GM23248 (cell line): ENCODE results near the gene S100A3. TPM values are rescaled to one million over a fixed set of nuclear protein-coding genes. Genes with fewer than 3 reads are reported as not detected.
"Not testable (repeated sequence)": the region's sequence is repeated elsewhere in the genome, so short reads cannot be mapped to it uniquely, and the experiment has no call there.

Experiments
- DNase-seq: peaks from one replicate; pipeline ENCODE4 v3.0.0-alpha.2; 2015
- H2AFZ ChIP-seq: fragments of 200-600 bp; sonication (generic); 2 replicates; pipeline ENCODE4 v1.6.1; 2016; ENCODE audit warnings: antibody characterized with exemption
- H3F3A ChIP-seq: fragments of 200-600 bp; sonication (generic); 2 replicates; pipeline ENCODE4 v1.6.1; 2016; ENCODE audit warnings: mild to moderate bottlenecking, antibody characterized with exemption, mixed run types; ENCODE audit not compliant: insufficient read depth
- H3K27ac ChIP-seq: fragments of 200-600 bp; sonication (generic); 2 replicates; pipeline ENCODE4 v1.5.1; 2016; ENCODE audit warnings: mild to moderate bottlenecking
- H3K27me3 ChIP-seq: fragments of 200-600 bp; sonication (generic); replicated peaks from 2 replicates; pipeline ENCODE4 v1.6.1; 2016; ENCODE audit warnings: mild to moderate bottlenecking; ENCODE audit not compliant: insufficient read depth
- H3K36me3 ChIP-seq: fragments of 200-600 bp; sonication (generic); 2 replicates; pipeline ENCODE4 v1.6.1; 2016; ENCODE audit warnings: low read depth, mild to moderate bottlenecking
- H3K4me1 ChIP-seq: fragments of 200-600 bp; sonication (generic); 2 replicates; pipeline ENCODE4 v1.6.1; 2016; ENCODE audit warnings: mild to moderate bottlenecking; ENCODE audit not compliant: insufficient read depth
- H3K4me2 ChIP-seq: fragments of 200-600 bp; sonication (generic); one replicate; pipeline ENCODE4 v1.6.1; 2016; ENCODE audit warnings: mild to moderate bottlenecking; ENCODE audit not compliant: unreplicated experiment
- H3K4me3 ChIP-seq: fragments of 200-600 bp; sonication (generic); 2 replicates; pipeline ENCODE4 v1.5.1; 2016; ENCODE audit warnings: mild to moderate bottlenecking
- H3K79me2 ChIP-seq: fragments of 200-600 bp; sonication (generic); 2 replicates; pipeline ENCODE4 v1.6.1; 2016; ENCODE audit warnings: mild to moderate bottlenecking; ENCODE audit not compliant: insufficient read depth
- H3K9ac ChIP-seq: fragments of 200-600 bp; sonication (generic); 2 replicates; pipeline ENCODE4 v1.6.1; 2016; ENCODE audit warnings: mild to moderate bottlenecking
- H3K9me2 ChIP-seq: fragments of 200-600 bp; sonication (generic); 2 replicates; pipeline ENCODE4 v1.6.1; 2016; ENCODE audit warnings: mixed run types, mild to moderate bottlenecking, moderate library complexity; ENCODE audit not compliant: insufficient read depth
- H3K9me3 ChIP-seq: fragments of 200-600 bp; sonication (generic); one replicate; pipeline ENCODE4 v1.6.1; 2017; ENCODE audit warnings: low read depth
- H4K20me1 ChIP-seq: fragments of 200-600 bp; sonication (generic); 2 replicates; pipeline ENCODE4 v1.6.0; 2016; ENCODE audit not compliant: insufficient read depth
- EZH2 ChIP-seq: fragments of 200-600 bp; sonication (generic); IDR thresholded peaks from 2 replicates; pipeline ENCODE4 v1.6.1; 2018; ENCODE audit warnings: antibody characterized with exemption, mild to moderate bottlenecking; ENCODE audit not compliant: insufficient read depth, poor library complexity, severe bottlenecking
- EZH2phosphoT487 ChIP-seq: fragments of 200-600 bp; sonication (generic); IDR thresholded peaks from 2 replicates; pipeline ENCODE4 v1.6.1; 2018; ENCODE audit warnings: antibody characterized with exemption, moderate library complexity, mild to moderate bottlenecking, low read depth; ENCODE audit not compliant: insufficient read depth
- WGBS, 2 experiments: methylation state at CpG; one replicate each; pipeline ENCODE4 v1.1.6; 2015 to 2017; ENCODE audit warnings: low lambda C conversion rate in 2 of 2, low coverage in 1 of 2; ENCODE audit errors: missing lambda C conversion rate in 2 of 2; 5-methylcytosine and 5-hydroxymethylcytosine counted together
- in situ Hi-C: fragments of 300-500 bp; cut with MboI; formaldehyde crosslinking; loops from 2 replicates; pipeline ENCODE4 v1.15.0; 2020
- polyA plus RNA-seq: library from polyadenylated mRNA; unstranded; fragments of >200 nt; fragmentation: Nextera tagmentation; extraction: Ambion mirVana; gene quantifications from 2 replicates; pipeline ENCODE4 v1.2.1, GENCODE V29; 2016
- total RNA-seq: library from RNA; depleted of rRNA; stranded (reverse); fragments of >200 nt; shearing (Covaris generic); gene quantifications from 2 replicates; pipeline ENCODE4 v1.2.3, GENCODE V29; 2014

The S100A3 gene
- total and polyA plus RNA-seq, 2 experiments from 2014 or later, result 2.2 to 7.5 TPM

DNA sequence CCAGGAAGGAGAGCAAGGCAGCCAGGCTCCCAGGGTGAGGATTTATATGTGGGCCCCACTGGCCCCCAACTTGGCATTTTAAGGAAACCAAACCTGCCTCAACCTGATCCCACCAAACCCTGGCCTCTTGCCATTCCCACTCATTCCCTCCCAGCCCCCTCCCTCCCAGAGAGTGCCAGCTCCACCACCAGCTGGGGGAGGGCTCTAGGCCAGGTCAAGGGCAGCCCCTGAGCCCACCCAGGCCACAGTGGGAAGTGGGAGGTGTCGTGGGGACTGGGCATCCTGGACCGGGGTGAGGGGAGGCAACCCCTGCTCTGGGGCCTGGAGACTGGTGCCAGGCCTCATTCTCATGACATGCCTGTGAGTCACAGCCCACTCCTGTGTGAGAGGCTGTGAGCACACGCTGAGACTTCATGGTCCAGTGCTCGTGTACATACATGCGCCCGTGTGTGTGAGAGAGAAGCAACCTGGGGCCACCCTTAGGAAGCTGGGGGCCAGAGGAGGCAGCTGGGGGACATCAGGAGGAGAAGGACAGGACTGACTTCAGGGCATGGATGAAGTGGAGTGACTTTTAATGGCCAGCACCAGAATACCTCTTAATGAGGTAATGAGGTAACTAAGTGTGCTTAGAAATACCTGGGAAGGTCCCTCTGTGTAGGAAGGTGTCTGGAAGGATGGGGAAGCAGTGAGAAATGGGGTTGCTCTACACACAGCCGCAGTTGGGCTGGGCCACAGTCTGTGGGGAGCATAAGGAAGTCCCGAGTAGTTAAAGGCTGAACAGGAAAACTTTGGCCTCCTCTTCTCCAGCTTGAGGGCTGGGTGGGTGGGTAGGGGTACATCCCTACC, 16.7 kb upstream of the S100A3 start, which contains the start of gene S100A2:
Gene S100A2, minus strand, starts transcription at position 316 of the 846 bp plus-strand sequence. CDS start 1,967 bp downstream, outside the sequence.
- Histone ChIP-seq H3K4me2 (peak within 1 kb of the TSS; percentile 79), H3F3A (peaks cover 15% of the 10 kb centered on the region), H3K36me3 (no peaks in the 10 kb centered on the region), H3K79me2 (no peaks in the 10 kb centered on the region), H3K27ac (peak within 1 kb of the TSS; percentile 100), H3K9me3 (no peaks in the 10 kb centered on the region), H3K9ac (peak within 1 kb of the TSS; percentile 92), H4K20me1 (no peaks in the 10 kb centered on the region), H3K4me3 (peak within 1 kb of the TSS; percentile 50), H3K27me3 (no peaks in the 10 kb centered on the region), H3K4me1 (peaks cover 36% of the 10 kb centered on the region), H2AFZ (peak within 1 kb of the TSS; percentile 65), H3K9me2 (no peaks in the 10 kb centered on the region)
- DNase-seq, result peak; percentile 98
- TF ChIP-seq EZH2phosphoT487 (no peak), EZH2 (no peak)
- in situ Hi-C loops, result no loop called here
- WGBS, 2 experiments, result 1 to 2% methylated on average over 8 of the region's 8 CpGs

DNA sequence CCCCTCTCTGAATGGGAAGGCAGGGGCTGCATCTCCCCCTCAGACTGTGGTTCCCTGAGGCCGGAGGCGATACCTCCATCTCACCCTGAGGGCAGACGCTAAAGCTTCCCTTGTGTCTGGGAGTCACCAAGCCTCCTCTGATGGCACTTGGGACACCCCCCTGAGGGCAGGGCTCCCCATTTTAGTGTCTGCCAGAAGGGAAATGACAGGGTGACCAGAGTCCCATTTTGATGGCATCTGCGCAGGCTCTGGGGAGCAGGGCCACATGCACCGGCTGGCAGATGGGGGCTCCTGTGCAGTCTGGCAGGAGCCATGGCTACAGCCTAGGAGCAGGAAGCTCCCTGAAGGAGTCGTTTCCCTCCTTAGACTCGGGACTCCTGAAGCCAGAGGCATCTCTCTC, 14.9 kb upstream of the S100A3 start:
- Histone ChIP-seq H3K4me3 (no peak overlapping the region), H3K4me2 (no peak overlapping the region), H3K4me1 (peaks cover 36% of the 10 kb centered on the region), H3K36me3 (no peaks in the 10 kb centered on the region), H3K79me2 (no peaks in the 10 kb centered on the region), H3K9me3 (no peaks in the 10 kb centered on the region), H2AFZ (no peak overlapping the region), H3K9me2 (no peaks in the 10 kb centered on the region), H3K27ac (no peak overlapping the region), H4K20me1 (no peaks in the 10 kb centered on the region), H3F3A (peaks cover 15% of the 10 kb centered on the region), H3K9ac (no peak overlapping the region), H3K27me3 (no peaks in the 10 kb centered on the region)
- in situ Hi-C loops, result no loop called here
- DNase-seq, result no peak
- TF ChIP-seq EZH2phosphoT487, result no peak
- TF ChIP-seq EZH2, result no peak
- WGBS, 2 experiments, result 85 to 86% methylated on average over 7 of the region's 7 CpGs

DNA sequence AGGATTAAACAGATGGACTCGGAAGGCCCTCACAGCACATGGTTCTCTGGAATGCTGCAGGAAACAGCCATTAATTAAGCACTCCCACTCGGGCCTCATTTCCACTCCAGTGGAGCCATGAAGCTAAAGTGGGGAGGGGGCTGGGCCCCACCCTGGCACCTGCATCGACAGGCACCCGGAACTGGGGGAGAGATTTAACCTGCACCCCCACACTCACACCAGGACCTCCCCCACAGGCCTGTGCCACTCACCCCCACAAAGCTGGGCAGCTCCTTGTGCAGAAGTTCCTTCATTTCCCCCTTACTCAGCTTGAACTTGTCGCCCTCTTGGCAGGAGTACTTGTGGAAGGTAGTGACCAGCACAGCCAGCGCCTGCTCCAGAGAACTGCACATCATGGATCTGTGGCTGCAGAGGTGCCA, 14.4 kb upstream of the S100A3 start:
- Histone ChIP-seq H3K9ac (no peak overlapping the region), H3K4me1 (peaks cover 32% of the 10 kb centered on the region), H3K9me2 (no peaks in the 10 kb centered on the region), H3K36me3 (no peaks in the 10 kb centered on the region), H3K27me3 (no peaks in the 10 kb centered on the region), H3K4me3 (no peak overlapping the region), H3K27ac (no peak overlapping the region), H3K4me2 (no peak overlapping the region), H4K20me1 (no peaks in the 10 kb centered on the region), H3K9me3 (no peaks in the 10 kb centered on the region), H3K79me2 (no peaks in the 10 kb centered on the region), H2AFZ (no peak overlapping the region), H3F3A (peaks cover 15% of the 10 kb centered on the region)
- WGBS, 2 experiments, result 78 to 84% methylated on average over 6 of the region's 6 CpGs
- TF ChIP-seq EZH2, result no peak
- no peak for TF ChIP-seq EZH2phosphoT487
- in situ Hi-C loops, result no loop called here
- no peak for DNase-seq

DNA sequence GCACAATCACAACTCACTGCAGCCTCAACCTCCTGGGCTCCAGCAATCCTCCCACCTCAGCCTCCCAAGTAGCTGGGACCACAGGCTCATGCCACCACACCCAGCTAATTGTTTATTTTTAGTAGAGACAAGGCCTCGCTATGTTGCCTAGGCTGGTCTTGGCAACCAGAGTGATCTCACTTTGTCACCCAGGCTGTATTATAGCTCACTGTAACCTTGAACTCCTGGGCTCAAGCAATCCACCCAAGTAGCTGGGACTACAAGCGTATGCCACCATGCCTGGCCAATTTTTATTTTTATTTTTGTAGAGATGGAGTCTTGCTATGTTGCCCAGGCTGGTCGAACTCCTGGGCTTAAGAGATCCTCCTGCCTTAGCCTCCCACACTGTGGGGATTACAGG, 13.0 kb upstream of the S100A3 start:
- H3F3A ChIP-seq, DNase-seq, H2AFZ ChIP-seq, H3K9me3 ChIP-seq, H3K36me3 ChIP-seq, H3K4me2 ChIP-seq, H4K20me1 ChIP-seq, in situ Hi-C loops, H3K27me3 ChIP-seq, H3K4me3 ChIP-seq, H3K79me2 ChIP-seq, H3K9ac ChIP-seq, H3K27ac ChIP-seq, H3K9me2 ChIP-seq: not testable (repeated sequence)
- 89 to 95% methylated on average over 3 of the region's 3 CpGs for WGBS, 2 experiments
- H3K4me1 ChIP-seq, result peaks cover 18% of the 10 kb centered on the region
